Measurements from ENCODE around the gene TNIP2. TPM values are rescaled to one million over a fixed set of nuclear protein-coding genes. Genes with fewer than 3 reads are reported as not detected.

TNIP2 gene
- total and polyA plus RNA-seq, 2 of the 8 experiments (the other 6 are each of a cell fraction or from before 2014, with no cell fraction given), result 23.7 to 37.7 TPM

DNA sequence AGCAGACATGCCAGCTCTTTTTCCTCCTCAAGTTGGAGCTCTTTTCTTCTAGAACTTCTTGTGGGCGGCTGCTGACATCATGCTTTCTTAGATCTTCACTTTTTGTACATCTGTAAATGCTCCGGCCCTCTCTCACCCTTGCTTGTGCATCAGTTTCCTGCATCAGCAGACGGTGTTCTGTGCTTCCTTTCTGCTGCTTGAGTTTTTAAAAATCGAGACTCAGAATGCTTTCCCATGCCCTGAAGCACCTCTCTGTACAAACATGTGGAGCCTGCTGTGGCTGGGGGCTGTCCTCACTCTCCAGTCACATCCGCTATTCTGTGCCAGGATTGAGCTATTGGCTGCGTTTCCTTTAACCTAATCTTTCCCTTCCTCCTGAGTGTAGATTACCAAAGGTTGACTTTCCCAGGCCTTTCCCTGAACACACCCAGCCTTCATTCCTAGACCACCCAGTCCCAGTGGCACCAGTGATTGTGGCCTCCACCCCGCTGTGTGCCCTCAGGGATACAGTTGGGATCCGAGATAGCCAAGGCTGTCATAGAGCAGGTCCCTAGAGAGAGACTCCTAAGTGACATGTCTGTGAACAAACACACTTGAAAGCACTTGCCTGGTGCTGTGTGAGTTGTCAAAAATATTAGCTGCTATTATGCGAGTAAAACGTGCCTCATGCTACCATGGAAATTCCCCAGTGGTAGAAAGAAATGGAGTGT lies 41.9 kb downstream of the TNIP2 start (continued):
- TF ChIP-seq, protein P1, sequence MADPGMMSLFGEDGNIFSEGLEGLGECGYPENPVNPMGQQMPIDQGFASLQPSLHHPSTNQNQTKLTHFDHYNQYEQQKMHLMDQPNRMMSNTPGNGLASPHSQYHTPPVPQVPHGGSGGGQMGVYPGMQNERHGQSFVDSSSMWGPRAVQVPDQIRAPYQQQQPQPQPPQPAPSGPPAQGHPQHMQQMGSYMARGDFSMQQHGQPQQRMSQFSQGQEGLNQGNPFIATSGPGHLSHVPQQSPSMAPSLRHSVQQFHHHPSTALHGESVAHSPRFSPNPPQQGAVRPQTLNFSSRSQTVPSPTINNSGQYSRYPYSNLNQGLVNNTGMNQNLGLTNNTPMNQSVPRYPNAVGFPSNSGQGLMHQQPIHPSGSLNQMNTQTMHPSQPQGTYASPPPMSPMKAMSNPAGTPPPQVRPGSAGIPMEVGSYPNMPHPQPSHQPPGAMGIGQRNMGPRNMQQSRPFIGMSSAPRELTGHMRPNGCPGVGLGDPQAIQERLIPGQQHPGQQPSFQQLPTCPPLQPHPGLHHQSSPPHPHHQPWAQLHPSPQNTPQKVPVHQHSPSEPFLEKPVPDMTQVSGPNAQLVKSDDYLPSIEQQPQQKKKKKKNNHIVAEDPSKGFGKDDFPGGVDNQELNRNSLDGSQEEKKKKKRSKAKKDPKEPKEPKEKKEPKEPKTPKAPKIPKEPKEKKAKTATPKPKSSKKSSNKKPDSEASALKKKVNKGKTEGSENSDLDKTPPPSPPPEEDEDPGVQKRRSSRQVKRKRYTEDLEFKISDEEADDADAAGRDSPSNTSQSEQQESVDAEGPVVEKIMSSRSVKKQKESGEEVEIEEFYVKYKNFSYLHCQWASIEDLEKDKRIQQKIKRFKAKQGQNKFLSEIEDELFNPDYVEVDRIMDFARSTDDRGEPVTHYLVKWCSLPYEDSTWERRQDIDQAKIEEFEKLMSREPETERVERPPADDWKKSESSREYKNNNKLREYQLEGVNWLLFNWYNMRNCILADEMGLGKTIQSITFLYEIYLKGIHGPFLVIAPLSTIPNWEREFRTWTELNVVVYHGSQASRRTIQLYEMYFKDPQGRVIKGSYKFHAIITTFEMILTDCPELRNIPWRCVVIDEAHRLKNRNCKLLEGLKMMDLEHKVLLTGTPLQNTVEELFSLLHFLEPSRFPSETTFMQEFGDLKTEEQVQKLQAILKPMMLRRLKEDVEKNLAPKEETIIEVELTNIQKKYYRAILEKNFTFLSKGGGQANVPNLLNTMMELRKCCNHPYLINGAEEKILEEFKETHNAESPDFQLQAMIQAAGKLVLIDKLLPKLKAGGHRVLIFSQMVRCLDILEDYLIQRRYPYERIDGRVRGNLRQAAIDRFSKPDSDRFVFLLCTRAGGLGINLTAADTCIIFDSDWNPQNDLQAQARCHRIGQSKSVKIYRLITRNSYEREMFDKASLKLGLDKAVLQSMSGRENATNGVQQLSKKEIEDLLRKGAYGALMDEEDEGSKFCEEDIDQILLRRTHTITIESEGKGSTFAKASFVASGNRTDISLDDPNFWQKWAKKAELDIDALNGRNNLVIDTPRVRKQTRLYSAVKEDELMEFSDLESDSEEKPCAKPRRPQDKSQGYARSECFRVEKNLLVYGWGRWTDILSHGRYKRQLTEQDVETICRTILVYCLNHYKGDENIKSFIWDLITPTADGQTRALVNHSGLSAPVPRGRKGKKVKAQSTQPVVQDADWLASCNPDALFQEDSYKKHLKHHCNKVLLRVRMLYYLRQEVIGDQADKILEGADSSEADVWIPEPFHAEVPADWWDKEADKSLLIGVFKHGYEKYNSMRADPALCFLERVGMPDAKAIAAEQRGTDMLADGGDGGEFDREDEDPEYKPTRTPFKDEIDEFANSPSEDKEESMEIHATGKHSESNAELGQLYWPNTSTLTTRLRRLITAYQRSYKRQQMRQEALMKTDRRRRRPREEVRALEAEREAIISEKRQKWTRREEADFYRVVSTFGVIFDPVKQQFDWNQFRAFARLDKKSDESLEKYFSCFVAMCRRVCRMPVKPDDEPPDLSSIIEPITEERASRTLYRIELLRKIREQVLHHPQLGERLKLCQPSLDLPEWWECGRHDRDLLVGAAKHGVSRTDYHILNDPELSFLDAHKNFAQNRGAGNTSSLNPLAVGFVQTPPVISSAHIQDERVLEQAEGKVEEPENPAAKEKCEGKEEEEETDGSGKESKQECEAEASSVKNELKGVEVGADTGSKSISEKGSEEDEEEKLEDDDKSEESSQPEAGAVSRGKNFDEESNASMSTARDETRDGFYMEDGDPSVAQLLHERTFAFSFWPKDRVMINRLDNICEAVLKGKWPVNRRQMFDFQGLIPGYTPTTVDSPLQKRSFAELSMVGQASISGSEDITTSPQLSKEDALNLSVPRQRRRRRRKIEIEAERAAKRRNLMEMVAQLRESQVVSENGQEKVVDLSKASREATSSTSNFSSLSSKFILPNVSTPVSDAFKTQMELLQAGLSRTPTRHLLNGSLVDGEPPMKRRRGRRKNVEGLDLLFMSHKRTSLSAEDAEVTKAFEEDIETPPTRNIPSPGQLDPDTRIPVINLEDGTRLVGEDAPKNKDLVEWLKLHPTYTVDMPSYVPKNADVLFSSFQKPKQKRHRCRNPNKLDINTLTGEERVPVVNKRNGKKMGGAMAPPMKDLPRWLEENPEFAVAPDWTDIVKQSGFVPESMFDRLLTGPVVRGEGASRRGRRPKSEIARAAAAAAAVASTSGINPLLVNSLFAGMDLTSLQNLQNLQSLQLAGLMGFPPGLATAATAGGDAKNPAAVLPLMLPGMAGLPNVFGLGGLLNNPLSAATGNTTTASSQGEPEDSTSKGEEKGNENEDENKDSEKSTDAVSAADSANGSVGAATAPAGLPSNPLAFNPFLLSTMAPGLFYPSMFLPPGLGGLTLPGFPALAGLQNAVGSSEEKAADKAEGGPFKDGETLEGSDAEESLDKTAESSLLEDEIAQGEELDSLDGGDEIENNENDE (IDR thresholded peaks at IDR 0.05; ENCODE audit: insufficient replicate concordance, low read length), result no peak
- no peak for TF ChIP-seq ASH2L (IDR thresholded peaks at IDR 0.05; ENCODE audit: low read length)
- no peak for TF ChIP-seq SIN3A (conservative IDR thresholded peaks at IDR 0.05 in 1 of 2, IDR thresholded peaks at IDR 0.05 in 1 of 2; ENCODE audit: low read depth in 1 of 2, low read length in 2 of 2)
- no peak for TF ChIP-seq GTF2F1 (IDR thresholded peaks at IDR 0.05; ENCODE audit: borderline replicate concordance, low read depth, low read length)
- no peak for TF ChIP-seq JUND (IDR thresholded peaks at IDR 0.05; ENCODE audit: low read length)
- TF ChIP-seq ZNF274 (IDR thresholded peaks at IDR 0.05; ENCODE audit: borderline replicate concordance, extremely low read depth, low read length), result no peak
- TF ChIP-seq KDM4A (IDR thresholded peaks at IDR 0.05; ENCODE audit: low read depth, low read length, severe bottlenecking), result no peak
- TF ChIP-seq POLR2A (IDR thresholded peaks at IDR 0.05; ENCODE audit: control extremely low read depth in 1 of 2, low read depth in 2 of 2, low read length in 2 of 2), result no peak
- no peak for TF ChIP-seq CHD1 (IDR thresholded peaks at IDR 0.05; ENCODE audit: low read depth, low read length)
